Ovary (tissue), 3 donors: ENCODE data around the gene NCOA1.
"Not testable (repeated sequence)": the region's sequence is repeated elsewhere in the genome, so short reads cannot be mapped to it uniquely, and the experiment has no call there.

Source experiments
- CTCF ChIP-seq, 3 donors: fragments of 450-650 bp in 2 of 3; fragments of 200-600 bp in 1 of 3; IDR thresholded peaks; one replicate each; pipeline versions ENCODE4 v1.5.1 to v1.8.0; 2016 to 2022; ENCODE audit warnings: antibody characterized with exemption in 3 of 3, mild to moderate bottlenecking in 1 of 3
- EP300 ChIP-seq: sonication (generic); formaldehyde crosslinking; IDR thresholded peaks from one replicate; pipeline ENCODE4 v1.6.1; 2017; ENCODE audit warnings: antibody characterized with exemption
- donor health status: DM: no; HTN: no; CAD: no.

GRCh38 chr2:24484677-24485076 is 6.4 kb upstream of the NCOA1 start:
- not testable (repeated sequence) for TF ChIP-seq CTCF (IDR thresholded peaks at IDR 0.05); EP300
